GM13977 (cell line): ENCODE measurements around the gene SETD3.

ENCODE experiments used
- DNase-seq: peaks from one replicate; pipeline ENCODE4 v3.0.0; 2012; ENCODE audit warnings: low spot score
- in situ Hi-C: fragments of 300-500 bp; cut with MboI; formaldehyde crosslinking; loops from one replicate; pipeline ENCODE4 v1.12.0; 2022; ENCODE audit warnings: low sequenced_read_pairs, low pct_unique_long_range_greater_than_20kb, mixed read lengths, inconsistent platforms; ENCODE audit not compliant: unreplicated experiment
- TF ChIP-seq, protein P1 (sequence below): IDR thresholded peaks from 2 replicates; pipeline ENCODE4 v1.5.1; 2012; ENCODE audit warnings: mild to moderate bottlenecking, control low read depth; ENCODE audit not compliant: insufficient read depth; ENCODE audit errors: extremely low read depth, missing control alignments

SETD3 gene

DNA sequence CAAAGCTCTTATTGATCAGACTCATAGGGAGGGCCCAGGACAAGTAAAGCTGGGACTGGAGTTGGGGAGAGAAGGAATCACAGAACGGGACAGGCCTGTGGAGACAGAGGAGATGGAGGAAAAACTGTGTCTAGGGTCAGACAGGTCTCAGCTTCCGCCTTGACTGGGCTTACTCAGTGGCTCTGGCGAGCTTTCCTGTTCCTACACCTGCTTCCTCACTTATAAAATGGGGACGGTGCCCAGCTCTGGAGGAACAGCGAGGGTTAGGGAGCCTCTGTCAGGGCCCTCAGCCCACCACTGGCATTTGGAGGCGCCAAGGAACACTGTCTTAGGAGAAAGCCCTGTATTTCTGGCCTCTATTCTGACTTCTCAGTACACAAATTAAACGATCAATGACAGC, 34.7 kb downstream of the SETD3 start:
- in situ Hi-C loops, result no loop called here
- TF ChIP-seq, protein P1, sequence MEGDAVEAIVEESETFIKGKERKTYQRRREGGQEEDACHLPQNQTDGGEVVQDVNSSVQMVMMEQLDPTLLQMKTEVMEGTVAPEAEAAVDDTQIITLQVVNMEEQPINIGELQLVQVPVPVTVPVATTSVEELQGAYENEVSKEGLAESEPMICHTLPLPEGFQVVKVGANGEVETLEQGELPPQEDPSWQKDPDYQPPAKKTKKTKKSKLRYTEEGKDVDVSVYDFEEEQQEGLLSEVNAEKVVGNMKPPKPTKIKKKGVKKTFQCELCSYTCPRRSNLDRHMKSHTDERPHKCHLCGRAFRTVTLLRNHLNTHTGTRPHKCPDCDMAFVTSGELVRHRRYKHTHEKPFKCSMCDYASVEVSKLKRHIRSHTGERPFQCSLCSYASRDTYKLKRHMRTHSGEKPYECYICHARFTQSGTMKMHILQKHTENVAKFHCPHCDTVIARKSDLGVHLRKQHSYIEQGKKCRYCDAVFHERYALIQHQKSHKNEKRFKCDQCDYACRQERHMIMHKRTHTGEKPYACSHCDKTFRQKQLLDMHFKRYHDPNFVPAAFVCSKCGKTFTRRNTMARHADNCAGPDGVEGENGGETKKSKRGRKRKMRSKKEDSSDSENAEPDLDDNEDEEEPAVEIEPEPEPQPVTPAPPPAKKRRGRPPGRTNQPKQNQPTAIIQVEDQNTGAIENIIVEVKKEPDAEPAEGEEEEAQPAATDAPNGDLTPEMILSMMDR, result no peak
- DNase-seq, result no peak

DNA sequence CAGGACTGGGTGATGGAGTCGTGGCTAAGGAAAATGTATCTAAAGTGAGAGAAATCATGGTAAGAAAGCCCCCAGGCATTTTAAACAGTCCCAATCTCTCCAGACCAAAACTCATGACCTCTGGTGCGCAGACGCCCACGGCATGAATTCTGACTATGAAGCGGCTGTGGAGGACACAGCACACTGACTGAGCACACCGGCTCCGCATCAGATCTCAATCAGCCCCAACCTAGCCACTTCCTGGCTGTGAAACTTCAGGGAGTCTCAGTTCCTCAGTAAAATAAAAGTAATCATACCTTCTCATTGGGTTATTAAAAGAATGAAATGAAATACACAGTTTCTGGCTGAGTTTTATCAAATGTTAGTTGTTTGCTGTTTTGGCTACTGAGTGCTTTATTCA, 38.7 kb downstream of the SETD3 start:
- TF ChIP-seq, protein P1, result no peak
- in situ Hi-C loops, result no loop called here
- DNase-seq, result no peak

DNA sequence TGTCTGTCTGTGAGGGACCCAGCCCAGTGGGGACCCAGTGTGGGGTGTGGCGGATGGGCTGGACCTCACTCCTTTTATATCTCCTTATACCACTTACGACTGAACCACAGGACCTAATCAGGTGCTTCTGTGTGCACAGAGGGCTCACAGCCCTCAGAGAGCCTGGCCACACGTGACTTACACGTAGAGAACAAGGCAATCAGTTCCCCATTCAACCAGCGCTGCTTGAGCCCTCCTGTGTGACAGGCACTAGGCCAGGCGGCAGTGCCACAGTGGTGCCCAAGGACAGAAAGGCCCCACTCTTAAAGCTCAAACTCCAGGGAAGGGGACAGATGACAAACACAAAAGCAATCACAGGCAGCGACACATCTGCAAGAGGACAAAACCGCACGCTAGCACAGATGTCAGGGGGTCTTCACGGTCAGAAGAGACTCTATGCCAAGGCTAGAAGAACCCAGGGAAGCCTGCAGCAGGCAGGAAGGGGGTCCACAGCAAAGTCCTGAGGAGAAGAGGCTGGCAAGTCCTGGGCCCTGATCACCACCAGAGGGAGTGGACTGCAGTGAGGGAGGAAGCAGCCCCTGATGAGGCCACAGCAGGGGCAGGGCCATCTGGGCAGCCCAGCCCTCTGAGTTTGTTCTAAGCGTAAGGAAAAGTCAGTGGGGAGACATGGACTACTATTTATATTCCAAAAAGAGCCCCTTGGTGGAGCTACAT, 39.3 kb downstream of the SETD3 start:
- in situ Hi-C loops, result no loop called here
- TF ChIP-seq, protein P1, result peak; percentile 12
- DNase-seq, result no peak

DNA sequence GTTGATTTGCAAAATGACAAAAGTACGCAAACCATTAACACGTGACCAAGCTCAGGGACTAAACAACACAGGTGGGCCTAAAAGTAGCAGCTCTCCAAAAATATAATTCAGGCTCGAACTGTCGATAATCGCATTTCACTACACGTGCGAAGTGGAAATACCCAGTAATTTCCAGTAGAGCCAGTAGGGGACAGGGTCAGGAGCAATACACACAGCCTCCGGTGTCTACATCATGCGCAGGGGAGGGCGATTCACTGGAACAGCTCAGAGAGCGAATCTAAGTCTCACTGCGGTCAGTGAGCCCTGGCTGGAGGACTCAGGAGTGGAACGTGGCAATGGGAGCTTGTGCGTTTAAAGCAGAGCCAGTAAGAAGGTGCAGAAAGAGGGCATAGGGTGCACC, 40.4 kb downstream of the SETD3 start:
- no peak for DNase-seq
- in situ Hi-C loops, result no loop called here
- TF ChIP-seq, protein P1, result no peak

DNA sequence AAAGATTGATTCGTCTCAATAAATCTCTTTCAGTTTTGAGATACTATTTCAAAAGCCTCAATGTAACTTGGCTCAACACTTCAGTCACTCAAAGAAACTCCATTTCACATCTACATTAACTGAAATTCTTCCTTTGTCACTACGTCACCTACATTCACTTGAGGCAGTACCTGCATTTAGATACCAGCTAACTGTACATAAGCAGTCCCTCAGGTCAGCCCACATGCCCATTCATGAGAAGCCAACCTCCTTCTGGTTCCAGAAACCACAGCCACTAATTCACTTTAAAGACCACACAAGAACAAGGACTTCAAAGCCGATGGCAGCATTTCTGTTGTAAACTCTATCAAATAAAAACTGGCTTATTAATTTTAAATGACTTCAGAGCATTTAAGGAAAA, 43.0 kb downstream of the SETD3 start:
- in situ Hi-C loops, result no loop called here
- TF ChIP-seq, protein P1, result no peak
- DNase-seq, result no peak

DNA sequence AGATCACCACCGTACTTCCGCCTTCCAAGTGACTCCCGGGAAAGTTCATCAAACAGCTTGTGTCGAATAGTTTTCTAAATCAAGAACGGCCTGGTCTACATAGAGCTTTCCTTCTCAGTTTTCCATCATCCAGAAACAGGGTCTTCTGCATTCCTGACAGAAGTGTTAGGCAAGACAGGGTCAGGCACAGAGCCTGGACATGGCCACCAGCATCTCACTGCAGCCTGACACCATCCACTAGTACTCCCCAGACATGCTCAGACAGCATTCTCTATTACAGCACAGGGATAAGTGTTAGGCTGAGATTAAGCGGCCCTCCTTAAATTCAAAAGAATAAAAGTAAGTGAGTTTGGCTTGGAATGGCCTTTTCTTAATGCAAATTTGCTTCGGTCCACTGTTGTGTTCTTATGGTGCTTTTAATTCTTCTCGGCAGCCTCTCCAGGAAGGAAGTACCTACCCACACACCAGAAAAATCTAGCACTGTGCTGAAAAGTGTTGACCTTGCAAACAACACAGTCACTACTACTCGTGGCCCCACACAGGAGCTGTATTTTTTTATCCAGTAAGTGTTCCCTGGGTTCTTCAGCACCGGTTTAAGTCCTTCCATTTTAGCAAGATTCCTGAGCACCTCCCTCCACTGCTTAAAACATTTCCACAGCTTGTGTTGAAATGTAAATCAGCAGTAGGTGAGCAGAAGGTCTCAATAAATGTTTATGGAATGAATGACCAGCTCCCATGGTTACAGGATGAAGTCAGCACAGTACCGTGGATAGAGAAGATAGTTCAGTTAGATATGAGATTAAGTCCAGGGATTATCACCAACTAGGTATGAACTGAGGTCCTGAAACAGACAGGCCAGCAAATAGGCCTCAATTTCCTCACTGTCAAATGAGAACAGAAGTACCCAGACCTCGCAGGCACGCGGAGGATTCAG, 44.1 kb downstream of the SETD3 start:
- no peak for DNase-seq
- in situ Hi-C loops, result no loop called here
- TF ChIP-seq, protein P1, result no peak
